ENCODE results near the gene DNAJB6. TPM values are rescaled to one million over a fixed set of nuclear protein-coding genes. Genes with fewer than 3 reads are reported as not detected.

The DNAJB6 gene
- total RNA-seq (2014; rRNA removed; shearing (Covaris generic)) (139 and 149 TPM in 2 replicates), polyA plus RNA-seq (2016; fragmentation: Nextera tagmentation; extraction: Ambion mirVana) (187 and 195 TPM in 2 replicates)

GRCh38 chr7:157336383-157337315 lies at the start of gene DNAJB6:
DNAJB6 (plus strand) TSS chr7:157337004; CDS start chr7:157358573, 21,569 bp downstream.
- Histone ChIP-seq H3K27me3 (replicated peaks; ENCODE audit: insufficient read depth) (no peaks in the 10 kb centered on the region), H3K27ac (peak within 1 kb of the TSS; percentile 86), H2AFZ (peak within 1 kb of the TSS; percentile 83), H3K79me2 (ENCODE audit: insufficient read depth) (peaks cover 51% of the 10 kb centered on the region), H3K36me3 (ENCODE audit: low read depth) (no peaks in the 10 kb centered on the region), H3F3A (ENCODE audit: insufficient read depth) (peaks cover 22% of the 10 kb centered on the region), H4K20me1 (ENCODE audit: insufficient read depth) (peaks cover 13% of the 10 kb centered on the region; the same call in 1 of the 2 replicates), H3K4me3 (peak within 1 kb of the TSS; percentile 94), H3K4me2 (ENCODE audit: unreplicated experiment) (peak within 1 kb of the TSS; percentile 93), H3K9me2 (ENCODE audit: insufficient read depth) (no peaks in the 10 kb centered on the region), H3K4me1 (ENCODE audit: insufficient read depth) (peaks cover 24% of the 10 kb centered on the region), H3K9ac (peak within 1 kb of the TSS; percentile 89), H3K9me3 (ENCODE audit: low read depth) (no peaks in the 10 kb centered on the region)
- in situ Hi-C loops (cut with MboI), result no loop called here
- DNase-seq, result peak; percentile 96
- WGBS, 2 experiments (ENCODE audit: low coverage in 1 of 2, low lambda C conversion rate in 2 of 2, missing lambda C conversion rate in 2 of 2), result 2 to 3% methylated on average over 62 to 74 of the region's 114 CpGs
- TF ChIP-seq EZH2phosphoT487 (IDR thresholded peaks at IDR 0.05; ENCODE audit: insufficient read depth, low read depth) (no peak), EZH2 (IDR thresholded peaks at IDR 0.05; ENCODE audit: insufficient read depth, poor library complexity, severe bottlenecking) (no peak)

GRCh38 chr7:157291404-157292080 lies 45.3 kb upstream of the DNAJB6 start:
- Histone ChIP-seq H3K9ac (no peak overlapping the region), H3F3A (ENCODE audit: insufficient read depth) (no peaks in the 10 kb centered on the region), H3K9me2 (ENCODE audit: insufficient read depth) (no peaks in the 10 kb centered on the region), H3K27me3 (replicated peaks; ENCODE audit: insufficient read depth) (no peaks in the 10 kb centered on the region), H3K4me1 (ENCODE audit: insufficient read depth) (no peaks in the 10 kb centered on the region), H3K36me3 (ENCODE audit: low read depth) (no peaks in the 10 kb centered on the region), H2AFZ (no peak overlapping the region), H3K4me2 (ENCODE audit: unreplicated experiment) (no peak overlapping the region), H3K27ac (no peak overlapping the region), H4K20me1 (ENCODE audit: insufficient read depth) (no peaks in the 10 kb centered on the region), H3K79me2 (ENCODE audit: insufficient read depth) (no peaks in the 10 kb centered on the region), H3K4me3 (no peak overlapping the region), H3K9me3 (ENCODE audit: low read depth) (no peaks in the 10 kb centered on the region)
- in situ Hi-C loops (cut with MboI), result no loop called here
- WGBS, 2 experiments (ENCODE audit: low coverage in 1 of 2, low lambda C conversion rate in 2 of 2, missing lambda C conversion rate in 2 of 2), result 76 to 80% methylated on average over 22 to 29 of the region's 29 CpGs
- no peak for DNase-seq
- TF ChIP-seq EZH2phosphoT487 (IDR thresholded peaks at IDR 0.05; ENCODE audit: insufficient read depth, low read depth), result no peak
- no peak for TF ChIP-seq EZH2 (IDR thresholded peaks at IDR 0.05; ENCODE audit: insufficient read depth, poor library complexity, severe bottlenecking)

DNA sequence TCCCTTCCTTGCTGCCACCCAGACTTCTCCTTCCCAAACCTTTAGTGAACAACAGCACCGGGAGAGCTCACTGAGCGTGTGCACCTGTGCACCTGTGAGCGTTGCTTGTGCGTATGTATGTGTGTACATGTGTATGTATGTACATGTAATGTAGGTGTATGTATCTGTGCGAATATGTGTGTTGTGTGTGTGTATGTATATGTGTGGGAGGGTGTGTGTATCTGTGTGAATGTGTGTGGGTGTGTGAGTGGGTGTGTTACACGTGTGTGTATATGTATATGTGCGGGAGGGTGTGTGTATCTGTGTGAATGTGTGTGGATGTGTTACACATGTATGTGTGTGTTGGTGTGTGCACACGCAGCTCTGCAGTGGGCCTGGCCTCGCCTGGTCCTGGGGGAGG lies 44.5 kb upstream of the DNAJB6 start:
- no peak overlapping the region for H2AFZ ChIP-seq

GRCh38 chr7:157292770-157293412 lies 43.9 kb upstream of the DNAJB6 start:
- H3K27ac ChIP-seq, result no peak overlapping the region
- in situ Hi-C loops (cut with MboI), result no loop called here

More for the DNA sequence above, 44.5 kb upstream of the DNAJB6 start:
- Histone ChIP-seq H3F3A (ENCODE audit: insufficient read depth) (no peaks in the 10 kb centered on the region), H3K4me3 (no peak overlapping the region), H3K36me3 (ENCODE audit: low read depth) (no peaks in the 10 kb centered on the region), H3K27ac (no peak overlapping the region), H4K20me1 (ENCODE audit: insufficient read depth) (no peaks in the 10 kb centered on the region), H3K9me3 (ENCODE audit: low read depth) (no peaks in the 10 kb centered on the region), H3K27me3 (replicated peaks; ENCODE audit: insufficient read depth) (no peaks in the 10 kb centered on the region), H3K4me1 (ENCODE audit: insufficient read depth) (no peaks in the 10 kb centered on the region), H3K9ac (no peak overlapping the region), H3K79me2 (ENCODE audit: insufficient read depth) (no peaks in the 10 kb centered on the region), H3K4me2 (ENCODE audit: unreplicated experiment) (no peak overlapping the region), H3K9me2 (ENCODE audit: insufficient read depth) (no peaks in the 10 kb centered on the region)
- no peak for DNase-seq
- 90% methylated on average over 9 of the region's 9 CpGs for WGBS, 2 experiments (ENCODE audit: low coverage in 1 of 2, low lambda C conversion rate in 2 of 2, missing lambda C conversion rate in 2 of 2)
- no peak for TF ChIP-seq EZH2phosphoT487 (IDR thresholded peaks at IDR 0.05; ENCODE audit: insufficient read depth, low read depth)
- in situ Hi-C loops (cut with MboI), result no loop called here

More at GRCh38 chr7:157292770-157293412, 43.9 kb upstream of the DNAJB6 start:
- WGBS, 2 experiments (ENCODE audit: low coverage in 1 of 2, low lambda C conversion rate in 2 of 2, missing lambda C conversion rate in 2 of 2), result 52 to 57% methylated on average over 19 to 27 of the region's 32 CpGs
- H3K79me2 ChIP-seq (ENCODE audit: insufficient read depth), result no peaks in the 10 kb centered on the region
- no peaks in the 10 kb centered on the region for H3F3A ChIP-seq (ENCODE audit: insufficient read depth)
- no peak overlapping the region for H3K9ac ChIP-seq
- H3K36me3 ChIP-seq (ENCODE audit: low read depth), result no peaks in the 10 kb centered on the region
- H4K20me1 ChIP-seq (ENCODE audit: insufficient read depth), result no peaks in the 10 kb centered on the region
- no peaks in the 10 kb centered on the region for H3K27me3 ChIP-seq (replicated peaks; ENCODE audit: insufficient read depth)
- TF ChIP-seq EZH2phosphoT487 (IDR thresholded peaks at IDR 0.05; ENCODE audit: insufficient read depth, low read depth), result no peak
- no peak for TF ChIP-seq EZH2 (IDR thresholded peaks at IDR 0.05; ENCODE audit: insufficient read depth, poor library complexity, severe bottlenecking)
- H3K4me1 ChIP-seq (ENCODE audit: insufficient read depth), result no peaks in the 10 kb centered on the region
- H3K9me3 ChIP-seq (ENCODE audit: low read depth), result no peaks in the 10 kb centered on the region
- H3K9me2 ChIP-seq (ENCODE audit: insufficient read depth), result no peaks in the 10 kb centered on the region
- no peak for DNase-seq
- H3K4me3 ChIP-seq, result no peak overlapping the region
- no peak overlapping the region for H3K4me2 ChIP-seq (ENCODE audit: unreplicated experiment)
- H2AFZ ChIP-seq, result no peak overlapping the region
